ENCODE results near the gene RALGAPB.
"Not testable (repeated sequence)": the region's sequence is repeated elsewhere in the genome, so short reads cannot be mapped to it uniquely, and the experiment has no call there.

The RALGAPB gene

GRCh38 chr20:38499366-38499765, 26.7 kb downstream of the RALGAPB start:
- no peak for DNase-seq

GRCh38 chr20:38501858-38502436, 29.3 kb downstream of the RALGAPB start:
- no peak for DNase-seq

DNA sequence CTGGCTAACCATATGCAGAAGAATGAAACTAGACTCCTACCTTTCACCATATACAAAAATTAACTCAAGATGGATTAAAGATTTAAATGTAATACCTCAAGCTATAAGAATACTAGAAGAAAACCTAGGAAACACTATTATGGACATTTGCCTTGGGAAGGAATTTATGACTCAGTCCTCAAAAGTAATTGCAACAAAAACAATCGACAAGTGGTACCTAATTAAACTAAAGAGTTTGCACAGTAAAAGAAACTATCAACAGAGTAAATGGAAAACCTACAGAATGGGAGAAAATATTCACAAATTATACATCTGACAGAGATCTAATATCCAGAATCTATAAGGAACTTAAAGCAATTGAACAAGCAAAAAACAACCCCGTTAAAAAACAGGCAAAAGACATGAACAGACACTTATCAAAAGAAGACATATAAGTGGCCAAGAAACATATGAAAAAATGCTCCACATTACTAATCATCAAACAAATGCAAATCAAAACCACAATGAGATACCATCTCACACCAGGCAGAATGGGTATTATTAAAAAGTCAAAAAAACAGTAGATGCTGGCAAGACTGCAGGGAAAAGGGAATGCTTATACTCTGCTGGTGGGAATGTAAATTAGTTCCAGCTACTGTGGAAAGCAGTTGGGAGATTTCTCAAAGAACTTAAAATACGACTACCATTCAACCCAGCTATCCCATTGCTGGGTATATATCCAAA, 31.9 kb downstream of the RALGAPB start:
- no peak for DNase-seq

DNA sequence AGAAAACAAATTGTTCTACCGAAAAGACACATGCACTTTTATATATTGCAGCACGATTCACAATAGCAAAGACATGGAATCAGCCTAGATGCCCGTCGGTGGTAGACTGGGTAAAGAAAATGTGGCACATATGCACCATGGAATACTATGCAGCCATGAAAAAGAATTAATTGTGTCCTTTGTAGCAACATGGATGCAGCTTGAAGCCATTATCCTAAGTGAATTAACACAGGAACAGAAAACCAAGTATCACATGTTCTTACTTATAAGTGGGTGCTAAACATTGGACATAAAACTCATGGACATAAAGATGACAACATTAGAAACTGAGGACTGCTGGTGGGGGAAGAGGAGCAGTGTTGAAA, 32.4 kb downstream of the RALGAPB start:
- DNase-seq, result no peak

GRCh38 chr20:38511726-38512125, 39.1 kb downstream of the RALGAPB start:
- not testable (repeated sequence) for DNase-seq

DNA sequence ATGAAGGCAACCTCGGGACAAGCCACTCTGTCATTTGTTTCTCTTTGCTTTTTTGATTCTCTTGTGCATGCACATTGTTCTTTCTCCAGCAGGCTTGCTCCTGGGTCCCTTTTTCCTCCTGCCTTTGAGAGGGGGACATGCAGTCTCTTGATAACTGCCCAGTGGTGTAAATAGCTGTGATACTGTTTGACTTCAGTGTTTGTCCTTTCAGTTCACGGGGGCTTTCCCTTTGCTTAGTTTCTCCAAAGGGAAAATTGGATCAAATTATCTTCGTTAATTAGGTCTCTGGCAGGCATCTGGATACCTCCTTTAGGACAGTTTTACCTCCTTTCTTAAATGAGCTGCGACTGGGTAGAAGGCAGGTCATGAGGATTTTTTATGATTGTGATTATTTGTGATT, 41.5 kb downstream of the RALGAPB start:
- DNase-seq, result no peak

- DNase-seq, result no peak
Measured at GRCh38 chr20:38514947-38515346, 42.3 kb downstream of the RALGAPB start.

- no peak for DNase-seq
Measured at GRCh38 chr20:38515631-38516030, 43.0 kb downstream of the RALGAPB start.

DNA sequence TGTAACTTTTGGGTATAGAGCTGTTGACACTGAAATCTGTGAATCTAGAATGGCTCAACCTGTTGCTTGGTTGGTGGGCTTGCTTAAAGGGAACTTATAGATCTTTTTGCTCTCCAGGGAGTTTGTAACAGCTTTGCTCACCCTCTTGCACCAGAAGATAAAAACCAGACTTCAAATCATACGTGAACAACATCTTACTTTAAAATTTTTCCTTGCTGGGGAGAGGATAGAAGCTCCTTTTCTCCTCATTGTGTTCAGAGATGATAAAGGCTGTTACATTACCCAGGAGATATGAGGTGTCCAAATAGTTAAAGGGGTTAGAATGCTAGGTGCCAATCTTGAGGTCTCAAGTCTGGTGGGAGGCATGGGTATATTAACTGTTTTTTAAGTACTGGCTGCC, 46.8 kb downstream of the RALGAPB start:
- DNase-seq, result no peak

DNA sequence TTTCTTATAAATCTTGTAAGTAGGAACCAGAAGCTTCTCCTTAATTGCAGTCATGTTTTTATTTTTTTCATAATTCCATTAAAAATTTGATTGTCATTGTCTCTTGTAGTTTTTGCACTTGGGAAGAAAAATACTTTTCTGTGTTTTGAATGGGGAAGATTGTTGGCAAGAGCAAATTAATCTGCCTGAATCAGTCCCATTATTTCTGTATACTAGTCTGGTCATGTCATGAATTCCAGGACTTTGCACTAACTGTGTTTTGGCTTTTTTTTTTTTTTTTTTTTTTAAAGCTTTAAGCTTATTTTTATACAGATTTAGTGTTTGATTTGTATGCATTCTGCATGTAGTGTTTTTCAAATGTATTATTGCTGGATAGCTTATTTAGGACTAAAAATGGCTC, 47.6 kb downstream of the RALGAPB start:
- DNase-seq, result no peak

DNA sequence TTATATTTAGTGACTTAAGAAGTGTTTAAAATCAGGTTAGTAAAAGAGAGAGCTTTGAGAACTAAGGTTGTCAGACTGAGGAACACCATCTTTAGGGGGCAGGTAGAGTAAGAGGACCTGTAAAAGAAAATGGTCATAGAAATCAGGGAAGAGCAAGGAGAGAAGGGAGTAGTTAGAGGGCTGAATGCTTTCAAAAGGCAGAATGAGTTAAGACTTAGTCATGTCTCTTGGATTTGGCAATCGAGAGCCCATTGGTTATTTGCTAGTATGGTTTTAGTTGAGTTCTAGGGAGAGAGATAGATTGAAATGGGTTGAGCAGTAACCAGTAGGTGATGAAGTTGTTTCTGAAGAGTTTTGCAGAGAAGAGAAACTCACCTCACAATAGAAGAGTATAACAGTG, 51.1 kb downstream of the RALGAPB start:
- no peak for DNase-seq

DNA sequence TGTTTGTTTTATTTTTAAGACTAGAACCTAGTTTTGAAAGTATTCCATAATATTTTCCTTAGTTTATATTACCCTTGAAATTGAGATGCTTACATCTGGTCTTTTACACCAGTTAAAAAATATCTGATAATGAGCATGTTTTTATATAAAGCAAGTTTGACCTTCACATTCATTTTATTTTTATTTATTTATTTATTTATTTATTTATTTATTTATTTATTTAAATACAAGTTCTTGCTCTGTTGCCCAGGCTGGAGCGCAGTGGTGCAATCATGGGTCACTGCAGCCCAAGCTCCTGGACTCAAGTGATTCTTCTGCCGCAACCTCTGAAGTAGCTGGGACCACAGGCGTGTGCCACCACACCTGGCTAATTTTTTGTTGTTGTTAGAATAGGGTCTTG, 55.5 kb downstream of the RALGAPB start:
- DNase-seq, result no peak

GRCh38 chr20:38531021-38531420, 58.4 kb downstream of the RALGAPB start:
- DNase-seq, result no peak

DNA sequence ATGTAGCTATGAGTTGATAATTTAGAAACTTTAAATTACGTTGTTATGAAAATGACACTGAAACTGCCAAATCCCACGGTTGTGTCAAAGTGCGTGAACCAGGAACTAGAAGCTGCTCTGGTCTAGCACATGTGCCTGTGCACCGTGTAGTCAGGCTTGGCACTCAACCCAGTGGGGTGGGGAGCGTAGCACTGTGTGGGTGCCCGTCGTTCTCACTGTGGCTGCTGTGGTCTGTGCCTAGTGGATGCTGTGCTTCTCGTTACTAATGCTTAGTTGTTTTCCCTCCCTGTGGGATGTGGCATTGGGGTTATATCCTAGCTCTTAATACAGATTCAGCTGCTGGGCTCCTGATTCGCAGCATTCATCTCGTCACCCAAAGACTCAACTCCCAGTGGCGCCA, 62.1 kb downstream of the RALGAPB start:
- peak; percentile 9 for DNase-seq

GRCh38 chr20:38536310-38536709, 63.7 kb downstream of the RALGAPB start:
- no peak for DNase-seq

- DNase-seq, result no peak
Measured at GRCh38 chr20:38537176-38537575, 64.5 kb downstream of the RALGAPB start.

DNA sequence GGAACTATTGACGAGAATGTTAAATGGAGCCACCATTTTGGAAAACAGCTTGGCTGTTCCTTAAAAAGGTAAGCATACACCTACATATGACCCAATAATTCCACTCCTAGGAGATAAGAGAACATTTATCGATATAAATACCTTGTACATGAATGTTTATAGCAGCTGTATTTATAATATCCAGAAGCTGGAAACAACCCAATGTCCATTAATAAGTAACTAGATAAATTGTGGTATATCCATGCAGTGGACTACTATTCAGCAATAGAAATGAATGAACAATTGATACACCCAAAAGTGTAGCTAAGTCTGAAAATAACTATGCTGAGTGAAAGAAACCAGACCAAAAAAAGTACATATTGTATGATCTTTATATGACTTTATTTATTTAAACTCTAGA, 66.1 kb downstream of the RALGAPB start:
- no peak for DNase-seq

DNA sequence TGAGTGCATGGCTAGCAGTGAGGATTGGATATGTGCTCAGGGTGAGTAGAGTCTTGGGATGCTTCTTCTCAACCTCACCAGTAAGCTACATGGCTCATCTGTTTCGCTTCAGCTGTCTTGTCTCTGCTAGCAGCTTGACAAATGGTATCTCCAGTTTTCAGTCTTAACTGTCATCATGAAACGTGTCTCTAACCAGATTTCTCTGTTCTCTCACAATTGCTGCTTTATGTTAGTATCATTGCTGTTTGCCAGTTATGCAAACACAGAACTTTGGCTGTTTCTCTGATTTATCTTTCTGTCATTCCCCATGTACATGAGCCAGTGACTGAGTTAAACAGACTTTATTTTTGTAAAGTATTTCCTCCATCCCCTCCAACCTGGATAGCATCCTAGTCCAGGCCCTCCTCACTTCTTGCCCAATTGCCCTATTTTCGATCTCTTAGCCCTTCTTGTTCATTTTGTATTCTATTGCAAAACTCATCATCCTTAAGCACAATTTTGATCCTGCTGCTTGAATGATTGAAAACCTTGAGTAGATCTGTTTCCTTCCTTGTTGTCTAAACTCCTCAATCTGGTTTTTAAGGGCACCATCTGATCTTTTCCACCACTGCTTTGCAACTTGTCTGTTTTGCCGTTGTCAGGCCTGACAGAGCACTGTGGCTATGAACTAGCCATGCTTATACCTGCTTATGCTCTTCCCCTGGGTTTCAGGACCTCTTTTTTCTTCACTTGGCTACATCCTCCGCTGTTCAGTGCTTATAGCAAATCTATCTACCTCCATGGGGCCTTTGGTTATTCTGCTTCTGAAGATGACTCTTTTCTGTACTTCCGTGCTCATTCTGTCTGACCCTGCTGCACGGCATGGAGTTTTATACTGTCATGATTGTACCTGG, 70.6 kb downstream of the RALGAPB start:
- DNase-seq, result no peak

- no peak for DNase-seq
Measured at GRCh38 chr20:38545771-38546170, 73.1 kb downstream of the RALGAPB start.

DNA sequence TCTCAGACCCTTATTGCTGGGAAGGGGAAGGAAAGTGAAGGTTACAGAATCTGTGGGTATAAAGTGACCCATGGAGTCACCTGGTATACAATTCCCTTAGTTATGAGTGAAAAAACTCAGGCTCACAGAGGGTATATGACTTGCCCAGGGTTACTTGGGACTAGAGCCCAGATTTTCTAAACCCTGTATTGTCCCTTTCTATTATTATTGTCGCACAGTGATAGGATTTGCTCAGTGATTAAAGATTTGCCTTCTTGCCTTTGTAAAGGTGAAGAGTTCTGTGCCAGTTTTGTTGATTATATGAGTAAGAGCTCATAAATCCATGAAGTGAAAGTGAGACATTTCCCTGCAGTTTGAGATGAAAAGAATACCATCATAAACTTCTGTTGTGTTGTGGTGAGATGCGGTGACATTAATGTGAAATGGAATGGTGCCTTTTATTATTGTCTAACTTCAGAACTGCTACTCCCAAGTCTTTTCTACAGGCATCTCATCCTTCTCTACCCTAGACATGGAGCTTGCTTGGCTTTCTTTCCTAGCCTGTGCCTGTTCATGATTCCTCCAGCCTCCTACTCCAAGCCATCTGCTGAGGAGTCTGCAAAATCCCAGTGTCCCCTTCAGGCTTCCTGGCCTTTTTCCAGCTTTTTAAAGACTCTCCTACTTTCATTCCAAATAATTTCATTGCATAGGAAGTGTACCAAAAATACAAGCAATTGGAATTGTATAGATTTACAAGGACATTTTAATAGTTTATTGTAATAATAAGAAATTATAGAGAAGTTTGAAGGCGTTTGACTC, 74.8 kb downstream of the RALGAPB start:
- no peak for DNase-seq

GRCh38 chr20:38548356-38549083, 75.9 kb downstream of the RALGAPB start:
- DNase-seq, result no peak

GRCh38 chr20:38550274-38550673, 77.6 kb downstream of the RALGAPB start:
- DNase-seq, result no peak
